Neural cell (in vitro differentiated cells): ENCODE measurements around the gene SLC44A2. TPM values are rescaled to one million over a fixed set of nuclear protein-coding genes. Genes with fewer than 3 reads are reported as not detected.

Source experiments
- H2AFZ ChIP-seq: fragments of 200-600, 300-800 bp; sonication (generic), shearing (Covaris generic); 2 replicates; pipeline ENCODE4 v1.6.0; 2014; ENCODE audit warnings: low read depth, mild to moderate bottlenecking, antibody characterized with exemption, low read length, moderate library complexity
- H3F3A ChIP-seq: fragments of 200-600 bp; shearing (Covaris generic); 2 replicates; pipeline ENCODE4 v1.6.1; 2016; ENCODE audit warnings: mild to moderate bottlenecking, moderate library complexity, mixed read lengths, antibody characterized with exemption, low read length; ENCODE audit not compliant: insufficient read depth, poor library complexity, severe bottlenecking
- H3K27ac ChIP-seq: fragments of 200-600, 300-800 bp; sonication (generic), shearing (Covaris generic); 2 replicates; pipeline ENCODE4 v1.5.1; 2014; ENCODE audit warnings: mild to moderate bottlenecking, low read length, moderate library complexity
- H3K27me3 ChIP-seq: fragments of 300-800, 200-600 bp; sonication (generic), shearing (Covaris generic); 2 replicates; pipeline ENCODE4 v1.6.0; 2014; ENCODE audit warnings: mild to moderate bottlenecking, low read depth, low read length, moderate library complexity; ENCODE audit not compliant: insufficient read depth
- H3K36me3 ChIP-seq: fragments of 300-800, 200-600 bp; sonication (generic), shearing (Covaris generic); 2 replicates; pipeline ENCODE4 v1.5.1; 2014; ENCODE audit warnings: mild to moderate bottlenecking, antibody characterized with exemption, low read length, moderate library complexity; ENCODE audit not compliant: insufficient read depth
- H3K4me2 ChIP-seq: fragments of 300-800, 200-600 bp; sonication (generic), shearing (Covaris generic); 2 replicates; pipeline ENCODE4 v1.6.0; 2014; ENCODE audit warnings: mild to moderate bottlenecking, low read length
- H3K4me3 ChIP-seq: fragments of 300-800, 200-600 bp; sonication (generic), shearing (Covaris generic); 2 replicates; pipeline ENCODE4 v1.5.1; 2014; ENCODE audit warnings: mild to moderate bottlenecking, low read length, moderate library complexity
- H3K79me2 ChIP-seq: fragments of 200-600 bp; shearing (Covaris generic); replicated peaks from 2 replicates; pipeline ENCODE4 v1.6.0; 2014; ENCODE audit warnings: mild to moderate bottlenecking, low read length, moderate library complexity; ENCODE audit not compliant: insufficient read depth
- H3K9ac ChIP-seq: fragments of 300-800, 200-600 bp; sonication (generic), shearing (Covaris generic); 2 replicates; pipeline ENCODE4 v1.6.1; 2016; ENCODE audit warnings: mild to moderate bottlenecking, low read length, mixed read lengths
- H3K9me2 ChIP-seq: fragments of 200-600 bp; shearing (Covaris generic); 2 replicates; pipeline ENCODE4 v1.6.1; 2016; ENCODE audit warnings: mild to moderate bottlenecking, low read length, mixed read lengths; ENCODE audit not compliant: insufficient read depth
- H3K9me3 ChIP-seq: fragments of 200-600, 300-800 bp; sonication (generic), shearing (Covaris generic); 2 replicates; pipeline ENCODE4 v1.6.1; 2016; ENCODE audit warnings: mild to moderate bottlenecking, mixed run types, low read length, moderate library complexity, mixed read lengths
- H4K20me1 ChIP-seq: fragments of 200-600 bp; shearing (Covaris generic); 2 replicates; pipeline ENCODE4 v1.6.1; 2016; ENCODE audit warnings: mild to moderate bottlenecking, mixed run types; ENCODE audit not compliant: insufficient read depth
- CTCF ChIP-seq: fragments of 450-650 bp; IDR thresholded peaks from 2 replicates; pipeline ENCODE4 v1.5.1; 2014; ENCODE audit warnings: antibody characterized with exemption, mild to moderate bottlenecking, moderate library complexity; ENCODE audit not compliant: poor library complexity, severe bottlenecking
- EP300 ChIP-seq: fragments of 450-650 bp; conservative IDR thresholded peaks from 2 replicates; pipeline ENCODE4 v1.6.1; 2014; ENCODE audit warnings: antibody characterized with exemption, mild to moderate bottlenecking, moderate library complexity; ENCODE audit not compliant: poor library complexity, severe bottlenecking
- EZH2 ChIP-seq: fragments of 200-600, 300-800 bp; shearing (Covaris generic), sonication (generic); IDR thresholded peaks from 2 replicates; pipeline ENCODE4 v1.6.1; 2014; ENCODE audit warnings: antibody characterized with exemption, low read length, borderline replicate concordance, mild to moderate bottlenecking; ENCODE audit not compliant: insufficient read depth, poor library complexity, severe bottlenecking
- MXI1 ChIP-seq: fragments of 450-650 bp; conservative IDR thresholded peaks from 2 replicates; pipeline ENCODE4 v1.6.1; 2014; ENCODE audit warnings: antibody characterized with exemption, mild to moderate bottlenecking; ENCODE audit not compliant: poor library complexity, severe bottlenecking
- POLR2AphosphoS5 ChIP-seq: IDR thresholded peaks from 2 replicates; pipeline ENCODE4 v1.6.1; 2012
- RAD21 ChIP-seq: fragments of 450-650 bp; conservative IDR thresholded peaks from 2 replicates; pipeline ENCODE4 v1.6.1; 2014; ENCODE audit warnings: antibody characterized with exemption, mild to moderate bottlenecking, moderate library complexity
- REST ChIP-seq: IDR thresholded peaks from 2 replicates; pipeline ENCODE4 v1.6.1; 2012; ENCODE audit warnings: borderline replicate concordance
- SMC3 ChIP-seq: fragments of 450-650 bp; conservative IDR thresholded peaks from 2 replicates; pipeline ENCODE4 v1.6.1; 2014; ENCODE audit warnings: antibody characterized with exemption, mild to moderate bottlenecking, moderate library complexity; ENCODE audit not compliant: poor library complexity
- TAF1 ChIP-seq: IDR thresholded peaks from 2 replicates; pipeline ENCODE4 v1.6.1; 2012; ENCODE audit warnings: low read depth
- polyA plus RNA-seq: library from polyadenylated mRNA; depleted of rRNA; stranded (reverse); fragments of >200 nt; gene quantifications from 2 replicates; pipeline ENCODE4 v1.2.3, GENCODE V29; 2014

Gene SLC44A2
- polyA plus RNA-seq, 1 donor from 2014 or later, result 50.0 TPM

GRCh38 chr19:10621966-10622365 lies 3.4 kb upstream of the SLC44A2 start:
- Histone ChIP-seq H3K9ac (no peak overlapping the region), H3K9me3 (no peaks in the 10 kb centered on the region), H3K79me2 (no peaks in the 10 kb centered on the region), H3K4me3 (no peak overlapping the region), H4K20me1 (no peaks in the 10 kb centered on the region), H3K27ac (no peak overlapping the region), H3K9me2 (no peaks in the 10 kb centered on the region), H3K27me3 (no peaks in the 10 kb centered on the region), H3F3A (no peaks in the 10 kb centered on the region), H3K4me2 (no peak overlapping the region), H2AFZ (no peak overlapping the region), H3K36me3 (no peaks in the 10 kb centered on the region)
- TF ChIP-seq POLR2AphosphoS5 (no peak), CTCF (no peak), EP300 (no peak), MXI1 (no peak), RAD21 (no peak), TAF1 (no peak)

- no peak overlapping the region for H3K9ac ChIP-seq
- no peaks in the 10 kb centered on the region for H3K36me3 ChIP-seq
- no peaks in the 10 kb centered on the region for H3K9me2 ChIP-seq
- H3F3A ChIP-seq, result no peaks in the 10 kb centered on the region
- no peak overlapping the region for H3K27ac ChIP-seq
- H3K4me3 ChIP-seq, result no peak overlapping the region
- no peaks in the 10 kb centered on the region for H3K9me3 ChIP-seq
- no peaks in the 10 kb centered on the region for H3K79me2 ChIP-seq
- no peaks in the 10 kb centered on the region for H3K27me3 ChIP-seq
- no peak overlapping the region for H2AFZ ChIP-seq
- H3K4me2 ChIP-seq, result no peak overlapping the region
- TF ChIP-seq POLR2AphosphoS5, result no peak
- TF ChIP-seq SMC3, result no peak
- no peak for TF ChIP-seq TAF1
- TF ChIP-seq EP300, result no peak
- TF ChIP-seq EZH2, result no peak
- TF ChIP-seq CTCF, result no peak
- no peak for TF ChIP-seq RAD21
- no peak for TF ChIP-seq REST
- TF ChIP-seq MXI1, result no peak
- no peaks in the 10 kb centered on the region for H4K20me1 ChIP-seq
Measured at GRCh38 chr19:10624585-10624984, 768 bp upstream of the SLC44A2 start.
